Smooth muscle cell (in vitro differentiated cells): Measurements from ENCODE around the gene CHTOP. TPM values are rescaled to one million over a fixed set of nuclear protein-coding genes. Genes with fewer than 3 reads are reported as not detected.

ENCODE experiments used
- DNase-seq: peaks from one replicate; lab custom pipeline; 2025; ENCODE audit not compliant: unreplicated experiment; lab: John Stamatoyannopoulos, UW
- H2AFZ ChIP-seq: fragments of 200-600 bp; sonication (generic); 2 replicates; pipeline ENCODE4 v1.6.0; 2016; ENCODE audit warnings: antibody characterized with exemption, low read depth, mild to moderate bottlenecking
- H3F3A ChIP-seq: fragments of 200-600 bp; sonication (generic); 2 replicates; pipeline ENCODE4 v1.6.0; 2017; ENCODE audit warnings: antibody characterized with exemption, low read depth
- H3K27ac ChIP-seq: fragments of 200-600 bp; sonication (generic); 2 replicates; pipeline ENCODE4 v1.5.1; 2016; ENCODE audit warnings: low read depth, mild to moderate bottlenecking
- H3K27me3 ChIP-seq: fragments of 200-600 bp; sonication (generic); 2 replicates; pipeline ENCODE4 v1.6.1; 2016; ENCODE audit warnings: low read depth, mild to moderate bottlenecking
- H3K36me3 ChIP-seq: fragments of 200-600 bp; sonication (generic); 2 replicates; pipeline ENCODE4 v1.5.1; 2016; ENCODE audit warnings: low read depth
- H3K4me1 ChIP-seq: fragments of 200-600 bp; sonication (generic); 2 replicates; pipeline ENCODE4 v1.5.1; 2016; ENCODE audit warnings: low read depth
- H3K4me2 ChIP-seq: fragments of 200-600 bp; sonication (generic); 2 replicates; pipeline ENCODE4 v1.6.0; 2016; ENCODE audit warnings: mild to moderate bottlenecking
- H3K4me3 ChIP-seq: fragments of 200-600 bp; sonication (generic); 2 replicates; pipeline ENCODE4 v1.5.1; 2016; ENCODE audit warnings: mild to moderate bottlenecking
- H3K79me2 ChIP-seq: fragments of 200-600 bp; sonication (generic); 2 replicates; pipeline ENCODE4 v1.6.0; 2016; ENCODE audit warnings: low read depth, mild to moderate bottlenecking
- H3K9ac ChIP-seq: fragments of 200-600 bp; sonication (generic); 2 replicates; pipeline ENCODE4 v1.6.0; 2016; ENCODE audit warnings: low read depth
- H3K9me3 ChIP-seq: fragments of 200-600 bp; sonication (generic); replicated peaks from 2 replicates; pipeline ENCODE4 v1.5.1; 2016; ENCODE audit warnings: low read depth
- H4K20me1 ChIP-seq: fragments of 200-600 bp; sonication (generic); 2 replicates; pipeline ENCODE4 v1.6.0; 2016; ENCODE audit warnings: low read depth
- WGBS: methylation state at CpG from one replicate; pipeline ENCODE4 v1.1.7; 2016; ENCODE audit warnings: low lambda C conversion rate; 5-methylcytosine and 5-hydroxymethylcytosine counted together
- polyA plus RNA-seq: library from polyadenylated mRNA; unstranded; fragments of >200 nt; fragmentation: Nextera tagmentation; extraction: Ambion mirVana; gene quantifications from 2 replicates; pipeline ENCODE4 v1.2.1, GENCODE V29; 2016
- total RNA-seq: library from RNA; depleted of rRNA; stranded (reverse); fragments of >200 nt; gene quantifications from 2 replicates; pipeline ENCODE4 v1.2.3, GENCODE V29; 2014
- TF ChIP-seq, protein P1 (sequence below): fragments of 200-600 bp; sonication (generic); IDR thresholded peaks from 2 replicates; pipeline ENCODE4 v1.5.1; 2017; ENCODE audit warnings: borderline replicate concordance, mild to moderate bottlenecking, antibody characterized with exemption; ENCODE audit not compliant: insufficient read depth, poor library complexity, severe bottlenecking

CHTOP gene
- total and polyA plus RNA-seq, 2 experiments from 2014 or later, result 47.8 to 50.2 TPM

DNA sequence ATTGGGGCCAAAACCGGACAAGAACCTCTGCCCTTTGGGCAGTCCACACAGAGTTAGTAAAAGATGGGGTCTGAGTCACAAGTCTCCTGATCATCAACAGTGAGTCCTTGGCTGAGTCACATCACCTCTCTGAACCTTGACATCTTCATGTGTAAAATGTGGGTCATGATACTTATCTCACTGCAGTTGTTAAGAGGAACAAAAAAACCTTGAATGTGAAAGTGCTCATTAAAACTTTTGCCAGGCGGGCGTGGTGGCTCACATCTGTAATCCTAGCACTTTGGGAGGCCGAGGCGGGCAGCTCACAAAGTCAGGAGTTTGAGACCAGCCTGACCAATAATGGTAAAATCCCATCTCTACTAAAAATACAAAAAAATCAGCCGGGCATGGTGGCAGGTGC lies 36.7 kb upstream of the CHTOP start:
- DNase-seq, result no peak
- no peaks in the 10 kb centered on the region for H3K4me1 ChIP-seq
- H3K9ac ChIP-seq, result no peak overlapping the region
- H2AFZ ChIP-seq, result no peak overlapping the region
- no peaks in the 10 kb centered on the region for H3K79me2 ChIP-seq
- H3K27me3 ChIP-seq, result no peaks in the 10 kb centered on the region
- H3K9me3 ChIP-seq, result no peaks in the 10 kb centered on the region
- 90% methylated on average over 6 of the region's 6 CpGs for WGBS
- H3F3A ChIP-seq, result no peaks in the 10 kb centered on the region
- no peak overlapping the region for H3K27ac ChIP-seq
- no peak overlapping the region for H3K4me3 ChIP-seq
- H3K4me2 ChIP-seq, result no peak overlapping the region
- H4K20me1 ChIP-seq, result no peaks in the 10 kb centered on the region
- no peaks in the 10 kb centered on the region for H3K36me3 ChIP-seq
- TF ChIP-seq, protein P1, sequence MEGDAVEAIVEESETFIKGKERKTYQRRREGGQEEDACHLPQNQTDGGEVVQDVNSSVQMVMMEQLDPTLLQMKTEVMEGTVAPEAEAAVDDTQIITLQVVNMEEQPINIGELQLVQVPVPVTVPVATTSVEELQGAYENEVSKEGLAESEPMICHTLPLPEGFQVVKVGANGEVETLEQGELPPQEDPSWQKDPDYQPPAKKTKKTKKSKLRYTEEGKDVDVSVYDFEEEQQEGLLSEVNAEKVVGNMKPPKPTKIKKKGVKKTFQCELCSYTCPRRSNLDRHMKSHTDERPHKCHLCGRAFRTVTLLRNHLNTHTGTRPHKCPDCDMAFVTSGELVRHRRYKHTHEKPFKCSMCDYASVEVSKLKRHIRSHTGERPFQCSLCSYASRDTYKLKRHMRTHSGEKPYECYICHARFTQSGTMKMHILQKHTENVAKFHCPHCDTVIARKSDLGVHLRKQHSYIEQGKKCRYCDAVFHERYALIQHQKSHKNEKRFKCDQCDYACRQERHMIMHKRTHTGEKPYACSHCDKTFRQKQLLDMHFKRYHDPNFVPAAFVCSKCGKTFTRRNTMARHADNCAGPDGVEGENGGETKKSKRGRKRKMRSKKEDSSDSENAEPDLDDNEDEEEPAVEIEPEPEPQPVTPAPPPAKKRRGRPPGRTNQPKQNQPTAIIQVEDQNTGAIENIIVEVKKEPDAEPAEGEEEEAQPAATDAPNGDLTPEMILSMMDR, result no peak

DNA sequence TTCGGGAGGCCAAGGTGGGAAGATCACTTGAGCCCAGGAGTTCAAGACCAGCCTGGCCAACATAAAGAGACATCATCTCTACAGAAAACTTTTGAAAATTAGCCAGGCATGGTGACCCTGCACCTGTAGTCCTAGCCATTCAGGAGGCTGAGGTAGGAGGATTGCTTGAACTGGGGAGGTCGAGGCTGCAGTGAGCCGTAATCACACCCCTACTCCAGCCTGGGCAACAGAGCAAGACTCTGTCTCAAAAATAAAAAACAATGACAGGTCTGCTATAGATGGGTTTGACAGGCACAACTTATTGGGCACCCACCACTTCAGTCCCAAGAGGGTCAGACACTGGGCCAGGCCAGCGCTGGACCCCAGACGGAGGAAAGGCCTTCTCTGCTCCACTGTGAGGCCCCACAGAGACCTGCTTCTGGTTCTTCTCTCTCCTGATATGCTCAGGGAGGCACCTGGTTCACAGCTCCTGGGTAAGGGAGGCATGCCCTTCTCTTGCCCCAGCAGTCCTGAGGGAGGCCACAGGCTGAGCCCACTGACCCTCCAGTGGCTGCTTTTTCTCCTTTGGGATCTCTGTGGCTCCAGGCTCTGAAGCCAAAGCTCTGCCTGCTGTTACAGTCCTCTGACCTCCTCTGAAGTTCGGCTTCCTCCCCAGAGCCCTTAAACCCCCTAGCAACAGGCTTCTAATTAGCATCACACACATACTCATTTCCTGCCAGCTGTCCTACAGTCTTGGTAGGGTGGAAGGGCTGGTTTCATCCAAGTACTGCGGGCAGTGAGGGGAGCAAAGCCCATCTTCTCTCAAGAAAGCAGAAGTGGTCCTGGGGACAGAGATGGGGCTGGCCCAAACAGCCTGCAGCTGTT lies 35.3 kb upstream of the CHTOP start:
- TF ChIP-seq, protein P1, result no peak
- H3K9me3 ChIP-seq, result no peaks in the 10 kb centered on the region
- no peak for DNase-seq
- peak overlapping the region; percentile 11 for H3K4me2 ChIP-seq
- no peak overlapping the region for H3K27ac ChIP-seq
- no peaks in the 10 kb centered on the region for H4K20me1 ChIP-seq
- no peaks in the 10 kb centered on the region for H3K27me3 ChIP-seq
- no peaks in the 10 kb centered on the region for H3K36me3 ChIP-seq
- no peaks in the 10 kb centered on the region for H3F3A ChIP-seq
- H3K4me3 ChIP-seq, result no peak overlapping the region
- H3K4me1 ChIP-seq, result no peaks in the 10 kb centered on the region
- H2AFZ ChIP-seq, result no peak overlapping the region
- no peaks in the 10 kb centered on the region for H3K79me2 ChIP-seq
- H3K9ac ChIP-seq, result no peak overlapping the region
- 70% methylated on average over 7 of the region's 7 CpGs for WGBS

DNA sequence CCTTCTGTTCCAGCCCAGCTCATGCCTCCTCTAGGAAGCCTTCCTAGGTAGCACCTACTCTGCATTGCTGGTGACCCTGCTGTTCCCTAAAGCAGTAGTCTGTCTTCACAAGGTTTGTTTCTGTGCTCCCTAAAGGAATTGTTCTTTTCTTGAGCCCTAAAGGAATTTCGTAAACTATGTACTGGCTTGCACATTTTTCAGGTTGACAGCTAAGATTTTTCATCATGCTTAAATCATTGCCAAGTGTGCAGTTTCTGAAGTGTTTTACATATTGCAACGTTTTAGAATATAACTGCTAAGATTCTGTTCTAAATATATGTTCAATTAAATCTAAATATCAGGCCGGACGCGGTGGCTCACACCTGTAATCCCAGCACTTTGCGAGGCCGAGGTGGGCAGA lies 34.0 kb upstream of the CHTOP start:
- Histone ChIP-seq H4K20me1 (no peaks in the 10 kb centered on the region), H3K9me3 (no peaks in the 10 kb centered on the region), H3K79me2 (no peaks in the 10 kb centered on the region), H3K4me1 (no peaks in the 10 kb centered on the region), H3K9ac (no peak overlapping the region), H3K4me3 (no peak overlapping the region), H3K36me3 (no peaks in the 10 kb centered on the region), H3F3A (no peaks in the 10 kb centered on the region), H2AFZ (no peak overlapping the region), H3K4me2 (no peak overlapping the region), H3K27me3 (no peaks in the 10 kb centered on the region), H3K27ac (no peak overlapping the region)
- TF ChIP-seq, protein P1, result no peak
- 92% methylated on average over 7 of the region's 7 CpGs for WGBS
- no peak for DNase-seq

DNA sequence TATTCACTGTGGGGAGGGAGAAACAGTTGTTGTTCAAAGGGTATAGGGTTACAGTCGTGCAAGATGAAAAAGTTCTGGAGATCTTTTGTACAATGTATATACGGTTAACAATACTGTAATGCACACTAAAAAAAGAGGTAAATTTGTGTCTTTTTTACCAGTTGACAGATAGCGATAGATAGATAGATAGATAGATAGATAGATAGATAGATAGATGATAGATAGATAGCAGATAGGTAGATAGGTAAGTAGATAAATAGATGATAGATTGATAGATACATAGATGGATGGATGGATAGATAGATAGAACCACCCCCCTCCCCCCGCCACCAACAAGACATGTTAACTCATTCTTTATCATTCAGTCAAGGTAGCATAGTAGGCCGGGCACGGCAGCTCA lies 31.1 kb upstream of the CHTOP start:
- no peak overlapping the region for H2AFZ ChIP-seq
- TF ChIP-seq, protein P1, result no peak
- 93% methylated on average over 6 of the region's 6 CpGs for WGBS
- H3K4me2 ChIP-seq, result no peak overlapping the region
- H3K4me3 ChIP-seq, result no peak overlapping the region
- no peaks in the 10 kb centered on the region for H3K4me1 ChIP-seq
- H3K27me3 ChIP-seq, result no peaks in the 10 kb centered on the region
- H3K79me2 ChIP-seq, result no peaks in the 10 kb centered on the region
- no peak overlapping the region for H3K9ac ChIP-seq
- H3K27ac ChIP-seq, result no peak overlapping the region
- H3F3A ChIP-seq, result no peaks in the 10 kb centered on the region
- DNase-seq, result no peak
- no peaks in the 10 kb centered on the region for H3K9me3 ChIP-seq
- H3K36me3 ChIP-seq, result no peaks in the 10 kb centered on the region
- no peaks in the 10 kb centered on the region for H4K20me1 ChIP-seq
